Astrocyte (in vitro differentiated cells and primary cell): ENCODE results near the gene FBXW7. TPM values are rescaled to one million over a fixed set of nuclear protein-coding genes. Genes with fewer than 3 reads are reported as not detected.

ENCODE experiments used
- DNase-seq: peaks from one replicate; pipeline ENCODE4 v3.0.0-alpha.2; 2010; ENCODE audit warnings: low read depth
- FAIRE-seq: peaks from 2 replicates; lab custom pipeline; 2011; peaks lifted over from hg19 to GRCh38; lab: Jason Lieb, UNC
- H2AFZ ChIP-seq: 2 replicates; pipeline ENCODE4 v1.6.0; 2012; ENCODE audit warnings: low read depth, low read length, inconsistent platforms
- H3K27ac ChIP-seq: 2 replicates; pipeline ENCODE4 v1.5.1; 2011; ENCODE audit warnings: low read depth, low read length, inconsistent platforms
- H3K27me3 ChIP-seq: 2 replicates; pipeline ENCODE4 v1.6.0; 2011; ENCODE audit warnings: low read length, inconsistent platforms; ENCODE audit not compliant: insufficient read depth
- H3K36me3 ChIP-seq: 2 replicates; pipeline ENCODE4 v1.5.1; 2011; ENCODE audit warnings: low read length, inconsistent platforms; ENCODE audit not compliant: insufficient read depth
- H3K4me1 ChIP-seq: 2 replicates; pipeline ENCODE4 v1.5.1; 2011; ENCODE audit warnings: low read length, inconsistent platforms; ENCODE audit not compliant: insufficient read depth
- H3K4me2 ChIP-seq: 2 replicates; pipeline ENCODE4 v1.6.0; 2012; ENCODE audit warnings: low read length, inconsistent platforms
- H3K4me3 ChIP-seq: 2 replicates; pipeline ENCODE4 v1.5.1; 2011; ENCODE audit warnings: low read depth, mild to moderate bottlenecking, low read length, inconsistent platforms; ENCODE audit not compliant: insufficient read depth
- H3K79me2 ChIP-seq: 2 replicates; pipeline ENCODE4 v1.6.0; 2012; ENCODE audit warnings: mild to moderate bottlenecking, low read length, inconsistent platforms; ENCODE audit not compliant: insufficient read depth
- H3K9ac ChIP-seq: 2 replicates; pipeline ENCODE4 v1.6.0; 2012; ENCODE audit warnings: mild to moderate bottlenecking, low read length, inconsistent platforms
- H3K9me3 ChIP-seq: 2 replicates; pipeline ENCODE4 v1.5.1; 2012; ENCODE audit warnings: low read depth, mild to moderate bottlenecking, low read length, inconsistent platforms; ENCODE audit not compliant: insufficient read depth
- H4K20me1 ChIP-seq: 2 replicates; pipeline ENCODE4 v1.6.0; 2012; ENCODE audit warnings: low read length, inconsistent platforms; ENCODE audit not compliant: insufficient read depth
- H3K27ac Mint-ChIP-seq: one replicate; pipeline ENCODE4 v1.8.0; 2021; ENCODE audit warnings: mild to moderate bottlenecking, mixed read lengths; ENCODE audit not compliant: unreplicated experiment
- H3K27me3 Mint-ChIP-seq: one replicate; pipeline ENCODE4 v1.8.0; 2021; ENCODE audit warnings: low read depth, mixed read lengths; ENCODE audit not compliant: unreplicated experiment
- H3K36me3 Mint-ChIP-seq: one replicate; pipeline ENCODE4 v1.8.0; 2021; ENCODE audit warnings: low read depth, mixed read lengths; ENCODE audit not compliant: unreplicated experiment
- H3K4me1 Mint-ChIP-seq: one replicate; pipeline ENCODE4 v1.8.0; 2021; ENCODE audit warnings: low read depth, mixed read lengths; ENCODE audit not compliant: unreplicated experiment
- H3K4me3 Mint-ChIP-seq: one replicate; pipeline ENCODE4 v1.8.0; 2021; ENCODE audit warnings: mild to moderate bottlenecking, moderate library complexity, mixed read lengths; ENCODE audit not compliant: unreplicated experiment
- H3K9me3 Mint-ChIP-seq: one replicate; pipeline ENCODE4 v1.8.0; 2021; ENCODE audit warnings: mild to moderate bottlenecking, mixed read lengths; ENCODE audit not compliant: unreplicated experiment
- CTCF ChIP-seq: IDR thresholded peaks from 2 replicates; pipeline ENCODE4 v1.5.1; 2011; ENCODE audit warnings: low read depth, mild to moderate bottlenecking, inconsistent platforms, low read length, moderate library complexity; ENCODE audit not compliant: insufficient read depth
- EZH2 ChIP-seq: IDR thresholded peaks from 2 replicates; pipeline ENCODE4 v1.6.1; 2012; ENCODE audit warnings: mild to moderate bottlenecking, low read length, inconsistent platforms; ENCODE audit not compliant: insufficient read depth
- total RNA-seq: library from RNA; stranded (reverse); gene quantifications from 2 replicates; pipeline ENCODE4 v1.2.1, GENCODE V29; 2021

Gene FBXW7
- total RNA-seq, 1 donor from 2014 or later, result 34.7 TPM

GRCh38 chr4:152374606-152375285 is 161.1 kb downstream of the FBXW7 start:
- Histone ChIP-seq H3K4me3 (no peak overlapping the region), H3K79me2 (no peaks in the 10 kb centered on the region), H3K27ac (no peak overlapping the region), H3K36me3 (no peaks in the 10 kb centered on the region), H3K27me3 (no peaks in the 10 kb centered on the region), H2AFZ (no peak overlapping the region), H3K9ac (no peak overlapping the region), H3K4me1 (no peaks in the 10 kb centered on the region), H3K4me2 (no peak overlapping the region), H4K20me1 (peaks cover 9% of the 10 kb centered on the region), H3K9me3 (no peaks in the 10 kb centered on the region)
- Mint-ChIP-seq H3K36me3 (peaks cover 2% of the 10 kb centered on the region), H3K4me1 (peaks cover 8% of the 10 kb centered on the region), H3K9me3 (no peaks in the 10 kb centered on the region), H3K27ac (no peak overlapping the region), H3K27me3 (no peaks in the 10 kb centered on the region), H3K4me3 (no peak overlapping the region)
- DNase-seq, result no peak
- FAIRE-seq, result no peak
- TF ChIP-seq EZH2 (no peak), CTCF (no peak)

- FAIRE-seq (no peak), DNase-seq (no peak)
- H3K4me3 Mint-ChIP-seq, result no peak overlapping the region
- TF ChIP-seq CTCF (no peak), EZH2 (no peak)
- Histone ChIP-seq H2AFZ (no peak overlapping the region), H3K4me2 (no peak overlapping the region), H3K9me3 (no peaks in the 10 kb centered on the region), H3K36me3 (no peaks in the 10 kb centered on the region), H3K27me3 (no peaks in the 10 kb centered on the region), H3K27ac (no peak overlapping the region), H3K9ac (no peak overlapping the region), H3K4me3 (no peak overlapping the region), H4K20me1 (peaks cover 9% of the 10 kb centered on the region), H3K79me2 (no peaks in the 10 kb centered on the region), H3K4me1 (no peaks in the 10 kb centered on the region)
- peaks cover 2% of the 10 kb centered on the region for H3K36me3 Mint-ChIP-seq
- H3K9me3 Mint-ChIP-seq, result no peaks in the 10 kb centered on the region
- no peak overlapping the region for H3K27ac Mint-ChIP-seq
- H3K4me1 Mint-ChIP-seq, result peaks cover 8% of the 10 kb centered on the region
- H3K27me3 Mint-ChIP-seq, result no peaks in the 10 kb centered on the region
Observed at GRCh38 chr4:152374153-152374552, 161.7 kb downstream of the FBXW7 start.

GRCh38 chr4:152372444-152372843 is 163.4 kb downstream of the FBXW7 start:
- no peak for FAIRE-seq
- TF ChIP-seq CTCF (no peak), EZH2 (no peak)
- H3K79me2 ChIP-seq, result no peaks in the 10 kb centered on the region
- no peak overlapping the region for H3K27ac Mint-ChIP-seq
- no peaks in the 10 kb centered on the region for H3K27me3 ChIP-seq
- H3K4me3 Mint-ChIP-seq, result no peak overlapping the region
- H3K9me3 Mint-ChIP-seq, result no peaks in the 10 kb centered on the region
- no peak overlapping the region for H2AFZ ChIP-seq
- no peaks in the 10 kb centered on the region for H3K36me3 Mint-ChIP-seq
- H3K4me1 ChIP-seq, result no peaks in the 10 kb centered on the region
- no peak overlapping the region for H3K4me3 ChIP-seq
- no peak overlapping the region for H3K9ac ChIP-seq
- H3K9me3 ChIP-seq, result no peaks in the 10 kb centered on the region
- H4K20me1 ChIP-seq, result peaks cover 13% of the 10 kb centered on the region
- no peak overlapping the region for H3K27ac ChIP-seq
- peaks cover 8% of the 10 kb centered on the region for H3K4me1 Mint-ChIP-seq
- no peak overlapping the region for H3K4me2 ChIP-seq
- DNase-seq, result no peak
- H3K36me3 ChIP-seq, result no peaks in the 10 kb centered on the region
- H3K27me3 Mint-ChIP-seq, result no peaks in the 10 kb centered on the region
